Inferior parietal cortex (tissue), 1 donor: ENCODE data around the gene LAPTM4A.
"Not testable (repeated sequence)": the region's sequence is repeated elsewhere in the genome, so short reads cannot be mapped to it uniquely, and the experiment has no call there.

Experiments used
- DNase-seq: peaks from one replicate; pipeline ENCODE4 v3.0.0-alpha.2; 2016; ENCODE audit errors: extremely low spot score

Gene LAPTM4A

GRCh38 chr2:20050646-20051531, 539 bp downstream of the LAPTM4A start:
- peak; percentile 61 for DNase-seq

GRCh38 chr2:20050104-20050645, 1.3 kb downstream of the LAPTM4A start:
- peak; percentile 40 for DNase-seq

- DNase-seq: no peak
Observed at GRCh38 chr2:20049637-20050036, 1.8 kb downstream of the LAPTM4A start.

- no peak for DNase-seq
Observed at GRCh38 chr2:20048488-20049448, 2.7 kb downstream of the LAPTM4A start.

GRCh38 chr2:20045712-20046292, 5.6 kb downstream of the LAPTM4A start:
- not testable (repeated sequence) for DNase-seq

DNA sequence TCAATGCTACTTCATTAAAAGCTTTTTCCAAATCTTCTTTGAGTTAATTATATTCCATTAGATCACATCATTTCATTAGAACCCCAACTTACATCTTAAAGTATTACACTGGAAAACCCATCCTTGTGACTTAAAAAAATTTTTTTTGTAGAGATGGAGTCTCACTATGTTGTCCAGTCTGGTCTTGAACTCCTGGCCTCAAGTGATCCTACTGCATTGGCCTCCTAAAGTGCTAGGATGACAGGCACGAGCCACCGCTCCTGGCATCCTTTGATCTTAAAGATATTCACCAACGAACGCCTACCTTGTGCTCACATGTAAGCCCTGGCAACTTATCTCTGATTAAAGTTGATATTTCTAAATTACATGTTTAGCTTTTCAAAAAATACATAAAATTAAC, 6.7 kb downstream of the LAPTM4A start:
- DNase-seq: no peak

- no peak for DNase-seq
Observed at GRCh38 chr2:20042531-20042930, 8.9 kb downstream of the LAPTM4A start.

DNA sequence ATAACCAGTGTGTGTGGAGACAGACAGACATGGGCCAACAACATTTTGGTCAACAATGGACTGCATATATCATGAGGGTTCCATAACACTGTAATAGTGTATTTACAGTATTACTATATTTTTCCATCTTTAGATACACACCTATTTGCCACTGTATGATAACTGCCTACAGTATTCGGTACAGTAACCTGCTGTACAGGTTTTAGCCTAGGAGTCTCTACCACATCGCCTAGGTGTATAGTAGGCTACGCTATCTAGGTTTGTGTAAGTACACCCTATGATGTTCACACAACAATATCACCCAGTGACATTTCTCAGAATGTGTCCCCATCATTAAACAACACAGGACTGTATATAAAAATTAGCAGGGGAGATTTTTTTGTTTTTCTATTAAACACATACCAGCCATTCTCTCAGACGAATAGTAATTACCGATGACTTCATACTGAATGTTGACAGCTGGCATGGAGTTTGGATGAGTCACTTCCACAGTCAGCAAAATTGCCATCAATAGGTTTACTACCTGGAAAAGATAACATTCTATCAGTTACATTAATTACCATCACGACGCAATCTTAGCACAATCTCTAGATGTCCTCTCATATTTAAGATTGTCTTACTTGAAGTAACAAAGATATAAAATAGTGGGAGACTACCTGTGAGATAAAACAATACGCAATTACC, 10.8 kb downstream of the LAPTM4A start:
- DNase-seq: no peak

- no peak for DNase-seq
Observed at GRCh38 chr2:20037660-20038059, 13.8 kb downstream of the LAPTM4A start.

DNA sequence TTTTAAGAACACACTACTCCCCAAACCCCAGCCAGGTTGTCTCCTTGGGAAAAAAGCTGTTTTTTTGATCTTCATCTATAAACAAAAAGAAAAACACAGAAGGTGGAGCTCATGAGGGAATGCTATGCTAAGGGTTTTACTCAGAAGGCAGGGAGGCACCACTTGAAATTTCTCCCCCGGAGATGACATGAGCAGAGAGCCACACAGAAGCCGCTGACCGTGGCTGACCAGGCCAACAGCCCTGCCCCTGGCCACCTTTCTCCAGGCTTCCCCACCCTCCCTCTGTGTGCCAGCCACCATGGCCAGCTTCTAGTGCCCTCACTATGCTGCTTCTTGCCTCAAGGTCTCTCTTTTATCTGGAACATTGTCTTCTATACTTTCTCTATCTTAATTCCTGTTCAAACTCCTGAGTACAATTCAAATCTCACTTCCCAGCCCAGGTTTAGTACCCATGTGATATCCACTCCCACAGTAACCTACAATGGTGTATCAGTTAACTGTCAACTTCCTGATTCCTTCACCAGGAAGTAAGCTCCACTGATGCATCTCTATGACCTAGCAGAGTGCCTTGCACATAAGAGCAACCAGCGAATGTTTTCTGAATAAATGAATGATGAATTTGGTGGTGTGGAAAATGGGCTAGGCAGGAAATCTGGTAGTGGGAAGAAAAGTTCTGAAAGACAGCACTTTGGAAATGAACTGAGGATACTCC, 15.3 kb downstream of the LAPTM4A start:
- DNase-seq: no peak

- no peak for DNase-seq
Observed at GRCh38 chr2:20034821-20035220, 16.6 kb downstream of the LAPTM4A start.

GRCh38 chr2:20034218-20034617, 17.2 kb downstream of the LAPTM4A start:
- DNase-seq: no peak

GRCh38 chr2:20033322-20033721, 18.1 kb downstream of the LAPTM4A start:
- no peak for DNase-seq

DNA sequence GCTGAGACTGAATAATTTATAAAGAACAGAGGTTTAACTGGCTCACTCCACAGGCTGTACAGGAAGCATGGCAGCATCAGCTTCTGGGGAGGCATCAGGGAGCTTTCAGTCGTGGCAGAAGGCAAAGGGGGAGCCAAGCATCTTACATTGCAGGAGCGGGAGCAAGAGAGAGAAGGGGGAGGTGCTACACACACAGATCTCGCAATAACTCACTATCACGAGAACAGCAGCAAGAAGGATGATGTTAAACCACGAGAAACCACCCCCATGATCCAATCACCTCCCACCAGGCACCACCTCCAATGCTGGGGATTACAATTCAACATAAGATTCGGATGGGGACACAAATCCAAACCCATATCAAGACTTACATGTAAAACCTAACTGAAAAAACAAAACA, 21.2 kb downstream of the LAPTM4A start:
- no peak for DNase-seq

GRCh38 chr2:20027705-20028434, 23.6 kb downstream of the LAPTM4A start:
- DNase-seq: no peak

GRCh38 chr2:20027260-20027677, 24.2 kb downstream of the LAPTM4A start:
- no peak for DNase-seq

DNA sequence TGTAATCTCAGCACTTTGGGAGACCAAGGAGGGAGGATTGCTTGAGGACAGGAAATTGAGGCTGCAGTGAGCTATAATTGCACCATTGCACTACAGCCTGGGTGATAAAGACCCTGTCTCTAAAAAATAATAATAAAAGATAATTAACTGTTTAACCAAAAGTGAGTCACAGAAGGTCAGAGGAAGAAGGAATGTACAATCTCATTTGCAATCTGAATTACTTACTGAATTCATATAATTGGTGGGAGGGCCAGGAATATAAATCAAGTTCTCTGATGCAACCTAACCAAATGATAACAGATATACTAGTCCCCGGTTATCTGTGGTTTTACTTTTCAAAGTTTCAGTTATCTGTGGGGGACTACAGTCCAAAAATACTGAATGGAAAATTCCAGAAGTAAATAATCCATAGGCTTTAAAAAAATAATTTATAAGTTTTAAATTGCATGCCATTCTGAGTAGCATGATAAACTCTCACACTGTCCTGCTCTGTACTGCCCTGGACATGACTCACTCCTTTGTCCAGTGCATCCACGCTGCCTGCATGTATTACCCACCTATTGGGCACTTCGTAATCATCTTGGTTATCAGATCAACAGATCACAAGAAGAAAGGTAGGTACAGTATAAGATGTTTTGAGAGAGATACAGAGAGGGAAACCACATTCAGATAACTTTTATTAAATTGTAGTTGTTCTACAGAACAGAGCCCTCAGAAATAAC, 26.2 kb downstream of the LAPTM4A start:
- DNase-seq: no peak

DNA sequence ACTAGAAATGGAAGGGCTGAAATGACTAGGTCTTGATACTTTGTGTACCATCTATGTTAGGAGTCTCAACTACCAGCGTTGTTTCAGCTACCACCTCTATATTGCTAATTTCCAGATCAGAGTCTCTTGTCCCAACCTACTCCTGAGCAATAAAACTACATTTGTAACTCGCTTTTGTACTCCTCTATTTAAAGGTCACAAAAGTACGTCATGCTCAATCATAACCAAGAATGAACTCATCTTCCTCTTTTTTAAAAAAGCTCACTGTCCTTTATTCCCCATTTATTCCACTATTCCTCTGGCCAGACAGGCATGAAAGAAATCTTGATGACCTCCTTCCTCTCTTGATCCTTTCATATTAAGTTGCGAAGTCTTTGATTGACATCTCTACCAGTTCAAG, 27.7 kb downstream of the LAPTM4A start:
- no peak for DNase-seq

GRCh38 chr2:20021405-20022009, 29.9 kb downstream of the LAPTM4A start:
- DNase-seq: no peak
